HK-2 (cell line): ENCODE measurements around the gene TSTD1.
"Not testable (repeated sequence)": the region's sequence is repeated elsewhere in the genome, so short reads cannot be mapped to it uniquely, and the experiment has no call there.

Experiments
- DNase-seq: peaks from one replicate; pipeline ENCODE4 v3.0.0-alpha.2; 2018; ENCODE audit not compliant: unreplicated experiment

Gene TSTD1

GRCh38 chr1:161009602-161010211 lies 29.1 kb downstream of the TSTD1 start:
- DNase-seq: no peak

- DNase-seq: no peak
Observed at GRCh38 chr1:161008869-161009510, 29.8 kb downstream of the TSTD1 start.

DNA sequence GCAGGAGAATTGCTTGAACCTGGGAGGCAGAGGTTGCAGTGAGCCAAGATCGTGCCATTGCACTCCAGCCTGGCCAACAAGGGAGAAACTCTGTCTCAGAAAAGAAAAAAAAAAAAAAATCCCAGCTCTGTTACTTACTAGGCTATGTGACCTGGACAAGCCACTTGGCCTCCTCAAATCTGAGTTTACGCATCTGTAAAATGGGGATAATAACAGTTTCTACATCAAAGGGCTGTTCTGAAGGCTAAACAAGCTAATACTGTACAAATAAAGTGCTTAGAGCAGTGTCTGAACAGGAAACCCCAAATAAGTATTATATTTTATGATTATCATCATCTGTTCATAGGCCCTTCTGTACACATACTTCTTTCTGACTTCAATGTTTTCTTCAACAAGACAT lies 31.4 kb downstream of the TSTD1 start:
- DNase-seq: no peak

- no peak for DNase-seq
Observed at GRCh38 chr1:161006563-161006962, 32.2 kb downstream of the TSTD1 start.

DNA sequence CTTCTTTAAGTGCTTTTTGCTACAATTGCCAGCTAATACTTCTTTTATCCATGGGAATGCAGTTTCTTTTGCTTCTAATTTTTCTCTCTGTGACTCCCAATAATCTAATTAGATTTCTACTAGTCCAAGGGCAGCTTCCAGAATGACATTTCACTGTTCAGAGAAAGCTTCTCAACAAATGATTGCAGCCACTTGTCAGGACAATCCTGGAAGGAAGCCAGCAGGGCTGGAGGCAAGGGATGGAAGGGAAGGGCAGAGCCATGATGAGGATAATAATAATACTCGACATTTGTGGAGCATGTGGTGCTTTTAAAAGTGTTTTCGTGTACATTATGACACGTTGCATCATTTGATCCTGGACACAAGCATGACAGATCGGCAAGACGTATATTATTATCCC lies 37.2 kb downstream of the TSTD1 start:
- DNase-seq: no peak

DNA sequence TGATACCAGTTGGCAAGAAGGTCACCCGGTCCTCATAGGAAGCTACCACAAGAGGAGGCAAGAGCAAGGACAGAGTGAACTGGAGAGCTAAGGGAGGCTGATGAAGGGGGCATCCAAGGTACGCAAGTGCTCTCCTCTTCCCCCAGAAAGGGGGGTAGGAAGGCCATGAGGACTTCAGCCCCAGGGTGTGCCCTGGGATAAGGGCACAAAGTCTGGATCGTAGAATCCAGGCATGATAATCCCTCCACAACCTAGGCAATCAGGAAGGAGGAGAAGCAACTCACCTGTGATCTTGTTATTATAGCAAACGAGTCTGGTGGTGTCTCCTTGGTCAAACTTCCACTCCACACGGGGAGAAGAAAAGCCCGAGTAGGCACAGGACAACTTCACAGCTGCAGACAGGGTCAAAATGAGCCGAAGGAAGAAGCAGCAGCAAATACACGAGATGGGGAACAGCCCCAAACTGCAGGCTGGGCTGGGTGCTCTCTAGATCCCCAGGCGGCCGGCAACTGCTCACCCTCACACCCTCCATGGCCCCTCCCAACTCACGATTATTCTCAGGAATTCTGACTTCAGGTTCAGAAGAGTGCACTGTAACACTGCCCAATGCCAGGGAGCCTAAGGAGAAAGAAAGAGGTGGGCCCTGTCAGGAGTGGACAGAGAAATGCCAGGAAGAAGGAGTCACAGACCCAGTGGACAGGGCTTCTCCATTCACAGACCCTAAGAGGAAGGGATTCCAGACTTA lies 37.9 kb downstream of the TSTD1 start:
- no peak for DNase-seq

DNA sequence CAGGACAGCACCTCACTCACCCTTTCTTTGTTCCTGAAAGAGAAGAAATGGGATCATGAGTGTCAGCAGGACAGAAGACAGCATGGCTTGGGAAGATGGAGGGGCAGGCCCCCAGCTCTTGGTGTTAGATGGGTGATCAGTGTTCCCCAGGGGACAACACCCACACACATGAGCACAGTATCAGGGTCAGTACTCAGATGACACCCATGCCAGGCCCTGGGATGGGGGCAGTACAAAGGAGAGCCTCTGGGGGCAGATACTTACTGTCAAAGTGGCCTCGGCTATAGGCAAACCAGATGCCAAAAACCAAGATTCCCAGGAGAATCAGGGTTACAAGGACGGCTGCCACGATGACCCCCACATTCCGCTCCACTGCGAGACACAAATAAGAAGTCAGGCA lies 39.4 kb downstream of the TSTD1 start:
- no peak for DNase-seq

DNA sequence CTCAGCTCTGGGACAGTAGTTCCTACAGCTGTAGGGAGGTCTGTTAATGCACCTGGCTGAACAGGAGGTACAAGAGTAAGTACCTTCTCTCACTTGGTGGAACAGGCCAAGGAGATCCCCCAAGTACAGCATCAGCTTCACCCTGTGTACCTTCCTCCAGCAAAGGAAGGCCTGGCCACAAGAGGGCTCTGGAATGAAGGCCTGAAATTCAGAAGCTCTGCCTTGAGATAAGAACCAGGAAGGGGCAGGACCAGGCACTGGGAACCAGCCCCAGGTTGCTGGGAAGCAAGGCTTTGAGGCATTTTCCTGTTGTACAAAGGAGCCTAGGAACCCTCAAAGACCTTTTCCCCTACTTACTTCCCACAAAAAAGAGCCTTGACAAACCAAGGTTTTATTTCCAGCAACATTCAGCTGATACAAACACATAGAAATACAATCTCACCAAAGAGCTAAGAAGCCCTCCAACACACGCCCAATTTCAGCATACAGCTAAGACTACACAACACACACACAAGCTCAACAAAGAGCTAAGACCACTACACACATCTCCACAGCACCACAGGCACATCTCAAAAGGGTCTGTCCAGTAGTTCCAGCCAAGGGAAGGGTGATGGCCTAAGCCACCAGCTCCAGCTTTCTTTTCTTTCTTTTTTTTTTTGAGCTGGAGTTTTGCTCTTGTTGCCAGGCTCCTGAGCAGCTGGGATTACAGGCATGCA lies 41.3 kb downstream of the TSTD1 start:
- no peak for DNase-seq

DNA sequence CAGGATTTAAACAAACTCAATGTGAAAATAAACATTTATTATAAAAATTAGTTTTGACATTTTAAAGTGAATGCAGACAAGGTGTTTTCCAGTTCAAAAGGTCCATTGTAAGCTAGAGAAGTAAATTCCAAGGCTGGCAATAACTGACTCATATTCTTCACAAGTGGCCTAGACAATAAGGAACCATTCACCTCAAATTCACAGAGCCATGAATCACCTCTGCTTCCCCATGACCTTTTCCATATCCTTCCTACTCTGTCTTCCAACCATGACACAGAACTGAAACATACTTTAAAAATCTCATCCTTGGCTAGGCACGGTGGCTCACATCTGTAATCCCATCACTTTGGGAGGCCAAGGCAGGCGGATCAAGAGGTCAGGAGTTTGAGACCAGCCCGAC lies 42.6 kb downstream of the TSTD1 start:
- peak; percentile 31 for DNase-seq

DNA sequence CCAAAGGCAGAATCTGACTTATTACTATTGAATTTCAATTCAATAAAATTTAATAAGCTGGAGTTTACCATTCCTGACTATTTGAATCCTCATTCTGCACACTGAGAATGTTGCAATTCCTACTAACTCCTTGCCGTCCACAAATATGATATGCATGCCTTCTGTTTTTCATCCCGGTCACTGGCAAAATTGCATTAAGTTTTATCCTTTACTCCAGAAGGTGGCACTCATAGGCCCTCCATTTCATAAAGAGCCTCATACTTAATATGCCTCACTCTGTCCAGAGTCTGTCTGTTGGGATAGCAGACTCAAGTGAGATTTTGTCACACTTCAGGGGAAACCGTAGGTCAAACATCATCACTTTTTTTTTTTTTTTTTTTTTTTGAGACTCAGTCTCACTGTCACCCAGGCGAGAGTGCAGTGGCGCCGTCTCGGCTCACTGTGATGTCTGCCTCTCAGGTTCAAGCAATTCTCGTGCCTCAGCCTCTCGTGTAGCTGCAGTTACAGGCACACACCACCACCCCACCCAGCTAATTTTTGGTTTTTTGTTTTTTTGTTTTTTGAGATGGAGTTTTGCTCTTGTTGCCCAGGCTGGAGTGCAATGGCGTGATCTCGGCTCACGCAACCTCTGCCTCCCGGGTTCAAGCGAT lies 45.1 kb downstream of the TSTD1 start:
- DNase-seq: no peak

GRCh38 chr1:160992036-160992435 lies 46.7 kb downstream of the TSTD1 start:
- not testable (repeated sequence) for DNase-seq
